Left forelimb (tissue), 1 donor: Measurements from ENCODE around the gene CCDC60.

Source experiments
- DNase-seq: peaks from one replicate; pipeline ENCODE4 v3.0.0-alpha.2; 2018; ENCODE audit warnings: low spot score

Gene CCDC60

GRCh38 chr12:119447618-119448017, 113.1 kb downstream of the CCDC60 start:
- DNase-seq: no peak

- DNase-seq: no peak
Observed at GRCh38 chr12:119448611-119449131, 114.1 kb downstream of the CCDC60 start.

- no peak for DNase-seq
Observed at GRCh38 chr12:119450771-119451170, 116.2 kb downstream of the CCDC60 start.

- no peak for DNase-seq
Observed at GRCh38 chr12:119456824-119457223, 122.3 kb downstream of the CCDC60 start.

DNA sequence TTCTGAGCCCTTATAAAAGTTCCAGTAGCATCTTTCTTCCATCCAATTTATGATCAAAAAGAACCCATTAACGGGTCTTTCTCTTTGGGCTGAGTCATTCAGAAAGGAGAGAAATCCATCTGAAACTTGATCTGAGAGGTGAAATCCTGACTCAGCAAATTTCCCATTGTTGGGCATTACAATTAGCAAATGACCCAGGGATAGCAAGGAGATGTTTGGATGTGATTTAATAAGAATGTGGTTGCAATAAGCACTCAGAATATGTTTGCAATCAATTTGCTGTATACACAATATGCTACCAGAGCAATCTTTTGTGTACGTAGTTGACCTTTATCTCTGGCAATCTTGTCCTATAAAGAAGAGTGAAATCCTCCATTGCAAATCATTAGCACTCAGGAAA, 122.7 kb downstream of the CCDC60 start:
- DNase-seq: no peak

DNA sequence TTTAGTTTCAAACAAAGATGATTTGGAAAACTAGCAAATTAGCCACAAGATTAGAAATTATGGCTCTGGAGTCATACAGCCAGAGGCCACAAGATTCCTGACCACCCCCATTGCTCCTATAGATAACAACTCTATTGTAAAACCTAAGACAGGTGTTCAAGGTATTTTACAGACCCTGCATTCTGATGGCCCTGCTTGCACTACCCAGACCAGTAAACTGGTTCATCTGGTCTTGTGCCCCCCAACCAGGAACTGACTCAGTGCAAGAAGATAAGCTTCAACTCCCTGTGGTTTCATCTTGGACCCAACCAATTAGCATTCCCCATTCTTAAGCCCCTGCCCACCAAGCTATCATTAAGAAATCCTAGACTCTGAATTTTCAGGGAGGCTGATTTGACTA, 125.0 kb downstream of the CCDC60 start:
- DNase-seq: no peak

- DNase-seq: no peak
Observed at GRCh38 chr12:119460876-119461275, 126.3 kb downstream of the CCDC60 start.

DNA sequence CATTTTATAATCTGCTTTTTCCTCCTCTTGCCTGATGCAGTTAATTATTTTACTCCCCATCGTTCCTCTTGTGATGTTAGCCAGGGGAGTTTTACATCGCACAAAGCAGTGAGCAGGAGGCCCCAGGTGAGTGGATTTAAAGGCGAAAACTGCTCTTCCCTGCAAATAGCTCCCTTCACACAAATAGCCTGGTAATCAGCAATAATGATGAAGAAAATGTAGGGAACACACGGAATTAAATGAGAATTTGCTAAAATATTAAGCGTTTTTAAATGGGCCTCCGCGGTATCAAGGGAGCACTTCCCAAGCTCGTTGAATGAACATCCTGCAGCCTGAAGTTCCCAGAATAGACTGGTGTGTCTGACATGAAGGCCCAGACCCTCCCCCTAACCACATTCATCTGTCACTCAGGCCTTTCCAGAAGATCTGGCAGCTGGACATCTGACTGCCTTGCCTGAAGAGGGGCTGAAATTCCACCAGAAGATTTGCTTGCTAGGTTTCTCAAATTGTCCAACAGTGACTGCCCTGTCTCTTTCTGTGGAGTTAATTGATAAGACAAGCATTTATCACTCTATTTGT, 127.2 kb downstream of the CCDC60 start:
- DNase-seq: no peak

- DNase-seq: no peak
Observed at GRCh38 chr12:119463211-119463926, 128.8 kb downstream of the CCDC60 start.

- DNase-seq: no peak
Observed at GRCh38 chr12:119468296-119468695, 133.8 kb downstream of the CCDC60 start.

GRCh38 chr12:119475650-119476049, 141.1 kb downstream of the CCDC60 start:
- no peak for DNase-seq

GRCh38 chr12:119476951-119477350, 142.4 kb downstream of the CCDC60 start:
- no peak for DNase-seq

- no peak for DNase-seq
Observed at GRCh38 chr12:119479121-119479561, 144.6 kb downstream of the CCDC60 start.

DNA sequence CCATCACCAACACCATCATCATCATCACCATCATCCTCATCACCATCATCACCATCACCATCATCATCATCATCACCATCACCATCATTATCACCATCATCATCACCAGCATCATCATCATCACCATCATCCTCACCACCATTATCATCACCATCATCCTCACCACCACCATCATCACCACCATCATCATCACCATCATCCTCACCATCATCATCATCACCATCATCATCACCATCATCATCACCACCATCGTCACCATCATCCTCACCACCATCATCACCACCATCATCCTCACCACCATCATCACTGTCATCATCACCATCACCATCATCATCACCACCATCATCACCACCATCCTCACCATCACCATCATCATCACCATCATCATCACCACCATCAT, 146.0 kb downstream of the CCDC60 start:
- no peak for DNase-seq

DNA sequence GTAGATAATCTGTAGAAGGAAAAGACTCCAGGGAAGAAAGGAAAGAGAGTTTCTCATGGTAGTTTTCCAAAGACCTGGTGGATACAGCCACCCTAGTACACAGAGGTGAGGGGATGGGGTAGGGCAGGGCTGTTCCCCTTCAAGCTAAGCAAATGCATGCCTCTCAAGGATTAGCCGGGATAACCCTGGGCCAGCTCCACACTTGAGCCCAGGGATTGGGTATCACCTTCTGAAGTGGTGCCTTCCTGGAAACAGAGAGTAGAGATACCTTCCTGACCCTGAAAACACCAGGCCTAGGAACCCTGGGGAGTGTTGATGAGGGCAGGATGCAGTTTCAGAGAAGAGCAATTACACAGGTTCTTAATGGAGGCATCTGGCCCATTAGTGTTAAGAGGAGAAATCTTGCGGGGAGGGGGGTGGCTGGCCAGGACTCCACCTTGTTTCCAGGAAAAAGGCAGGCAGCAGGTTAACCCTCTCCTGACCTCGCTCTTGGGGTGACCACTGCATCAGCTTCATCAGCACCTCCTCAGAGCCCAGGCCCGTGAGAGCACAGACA, 152.1 kb downstream of the CCDC60 start:
- no peak for DNase-seq

DNA sequence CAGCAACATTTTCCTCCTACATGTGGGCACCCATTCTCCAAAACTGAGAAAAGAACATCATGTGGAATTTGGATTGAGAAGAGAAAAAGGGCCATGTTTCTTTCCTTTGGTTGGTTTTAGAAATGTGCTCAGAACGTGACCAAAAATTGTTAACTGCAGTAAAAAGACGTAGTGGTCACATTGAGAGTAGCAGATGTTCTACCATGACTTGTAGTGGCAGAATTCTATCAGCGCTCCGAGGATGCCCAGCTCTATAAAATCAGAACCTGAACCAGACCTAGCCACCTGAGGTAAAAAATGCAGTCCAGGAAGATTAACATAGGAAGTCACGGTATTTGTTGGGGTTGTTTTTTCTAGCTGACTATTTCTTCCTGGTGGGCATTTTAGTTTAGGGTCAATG, 157.3 kb downstream of the CCDC60 start:
- DNase-seq: no peak

DNA sequence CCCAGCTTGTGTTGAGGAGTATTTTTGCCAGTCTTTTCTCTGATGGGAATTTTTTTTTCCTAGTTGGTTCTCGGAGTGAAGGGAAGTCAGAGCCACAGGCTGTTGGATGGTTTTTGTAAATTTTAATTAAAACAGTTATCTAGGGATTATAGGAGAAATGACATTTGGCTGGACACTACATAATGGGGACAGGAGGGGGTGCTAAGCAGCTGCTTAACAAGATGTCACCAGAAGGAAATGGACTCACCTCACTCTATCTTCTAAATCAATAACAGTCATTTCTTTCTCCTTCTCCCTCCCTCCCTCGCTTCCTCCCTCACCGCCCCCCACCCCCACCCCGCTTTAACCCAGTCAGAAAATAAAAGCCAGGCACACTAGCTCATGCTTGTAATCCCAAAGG, 165.7 kb downstream of the CCDC60 start:
- no peak for DNase-seq

DNA sequence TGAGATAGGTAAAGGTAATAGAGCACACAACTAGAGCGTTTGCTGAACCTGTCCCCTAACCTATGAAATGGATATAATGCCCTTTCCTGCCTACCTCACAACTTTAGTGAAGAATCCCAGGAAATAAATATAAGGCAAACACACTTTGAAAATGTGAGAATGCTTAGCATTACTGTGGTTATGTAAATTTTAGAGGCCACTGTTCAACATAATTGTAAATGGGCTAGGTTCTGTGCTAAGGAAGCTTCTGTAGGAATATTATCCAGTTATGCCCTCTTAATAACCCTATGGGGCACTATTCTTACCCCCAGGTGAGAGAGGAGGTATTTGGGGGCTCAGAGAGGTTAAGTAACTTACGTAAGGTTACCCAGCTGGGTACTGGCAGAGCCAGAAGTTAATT, 166.5 kb downstream of the CCDC60 start:
- DNase-seq: no peak

- no peak for DNase-seq
Observed at GRCh38 chr12:119505001-119505400, 170.5 kb downstream of the CCDC60 start.

DNA sequence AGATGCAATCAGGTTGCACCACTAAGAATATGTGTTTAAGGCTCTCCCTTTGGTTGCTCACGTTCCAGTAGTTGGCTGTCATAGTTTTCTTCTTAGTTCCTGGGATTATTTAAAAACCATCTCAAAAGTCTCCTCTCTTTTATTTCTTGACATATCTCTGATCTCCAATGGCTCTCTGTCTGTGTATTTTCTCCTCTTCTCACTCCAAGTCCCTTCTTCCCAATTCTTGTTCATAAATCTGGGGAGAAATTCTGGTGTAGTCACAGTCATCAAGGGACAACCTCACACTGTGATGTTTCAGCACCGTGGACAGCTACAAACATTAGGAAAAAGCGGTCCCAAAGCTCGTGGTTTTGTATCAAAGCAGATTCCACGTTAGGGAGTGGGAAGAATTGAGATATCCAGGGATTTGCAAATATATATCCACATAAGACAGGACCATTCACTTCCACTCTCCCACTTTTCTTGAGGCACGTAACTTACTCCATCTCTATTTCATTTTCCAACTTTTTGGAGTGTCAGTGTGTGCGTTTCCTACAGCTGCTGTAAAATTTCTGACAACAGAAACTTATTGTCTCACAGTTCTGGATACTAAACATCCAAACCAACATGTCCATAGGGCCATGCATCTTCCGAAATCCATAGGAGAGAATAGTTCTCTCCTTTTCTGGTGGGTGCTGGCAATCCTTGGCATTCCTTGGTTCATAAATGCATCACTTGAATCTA, 178.4 kb downstream of the CCDC60 start:
- no peak for DNase-seq

DNA sequence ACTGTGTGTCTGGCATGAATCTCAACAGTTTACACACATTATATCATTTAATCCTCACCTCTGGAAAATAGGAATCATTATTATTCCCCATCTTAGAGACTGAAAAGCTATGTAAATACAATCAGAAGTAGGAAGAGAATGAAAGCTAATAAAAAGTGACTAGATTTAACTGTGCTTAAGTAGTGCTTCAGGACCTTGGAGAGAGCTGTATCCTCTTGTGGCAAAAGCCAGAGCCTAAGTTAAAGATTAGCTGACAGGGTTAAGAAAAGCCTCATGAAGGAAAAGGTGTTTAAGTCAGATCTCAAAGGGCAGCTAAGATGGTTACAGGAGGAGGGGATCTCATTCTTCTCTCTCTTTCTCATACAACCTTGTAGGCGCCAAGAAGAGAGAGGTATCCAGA, 193.7 kb downstream of the CCDC60 start:
- DNase-seq: no peak

DNA sequence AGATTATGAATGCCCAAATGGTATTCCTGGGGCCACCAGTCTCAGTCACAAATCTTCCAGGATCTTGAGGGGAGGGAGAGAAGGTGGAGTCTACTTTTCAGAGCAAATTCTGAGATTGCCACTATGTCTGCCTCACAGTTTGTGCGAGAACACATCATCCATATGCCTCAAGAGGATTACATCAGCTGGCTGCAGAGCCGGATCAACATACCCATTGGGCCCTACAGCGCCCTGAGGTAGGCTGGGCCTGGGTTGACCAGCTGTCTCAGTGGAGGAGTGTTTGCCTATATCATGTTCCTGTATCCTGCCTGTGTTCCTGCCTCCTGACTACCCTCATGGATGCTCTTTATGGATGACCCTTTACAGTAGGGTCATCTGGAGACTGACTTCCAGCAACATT, 205.9 kb downstream of the CCDC60 start:
- DNase-seq: no peak
